ENCODE results near the gene RAB8B.
"Not testable (repeated sequence)": the region's sequence is repeated elsewhere in the genome, so short reads cannot be mapped to it uniquely, and the experiment has no call there.

Gene RAB8B

GRCh38 chr15:63234451-63234870 lies 45.1 kb downstream of the RAB8B start:
- no peak overlapping the region for H3K4me3 ChIP-seq (ENCODE audit: low read depth, low read length)
- no peak for TF ChIP-seq CTCF (IDR thresholded peaks at IDR 0.05; ENCODE audit: borderline replicate concordance, insufficient read depth, low read depth, low read length)

GRCh38 chr15:63236272-63236671 lies 46.9 kb downstream of the RAB8B start:
- TF ChIP-seq CTCF (IDR thresholded peaks at IDR 0.05; ENCODE audit: borderline replicate concordance, insufficient read depth, low read depth, low read length) = no peak
- H3K4me3 ChIP-seq (ENCODE audit: low read depth, low read length) = no peak overlapping the region

GRCh38 chr15:63237086-63237485 lies 47.7 kb downstream of the RAB8B start:
- H3K4me3 ChIP-seq (ENCODE audit: low read depth, low read length) = not testable (repeated sequence)

GRCh38 chr15:63238171-63238570 lies 48.8 kb downstream of the RAB8B start:
- no peak for TF ChIP-seq CTCF (IDR thresholded peaks at IDR 0.05; ENCODE audit: borderline replicate concordance, insufficient read depth, low read depth, low read length)

GRCh38 chr15:63238796-63239195 lies 49.4 kb downstream of the RAB8B start:
- no peak for TF ChIP-seq CTCF (IDR thresholded peaks at IDR 0.05; ENCODE audit: borderline replicate concordance, insufficient read depth, low read depth, low read length)
- no peak overlapping the region for H3K4me3 ChIP-seq (ENCODE audit: low read depth, low read length)

More at GRCh38 chr15:63238171-63238570, 48.8 kb downstream of the RAB8B start:
- no peak overlapping the region for H3K4me3 ChIP-seq (ENCODE audit: low read depth, low read length)

GRCh38 chr15:63240109-63240508 lies 50.7 kb downstream of the RAB8B start:
- TF ChIP-seq CTCF (IDR thresholded peaks at IDR 0.05; ENCODE audit: borderline replicate concordance, insufficient read depth, low read depth, low read length) = no peak
- no peak overlapping the region for H3K4me3 ChIP-seq (ENCODE audit: low read depth, low read length)

- no peak overlapping the region for H3K4me3 ChIP-seq (ENCODE audit: low read depth, low read length)
- no peak for TF ChIP-seq CTCF (IDR thresholded peaks at IDR 0.05; ENCODE audit: borderline replicate concordance, insufficient read depth, low read depth, low read length)
Observed at GRCh38 chr15:63241316-63241715, 51.9 kb downstream of the RAB8B start.

GRCh38 chr15:63243101-63243500 lies 53.7 kb downstream of the RAB8B start:
- no peak for TF ChIP-seq CTCF (IDR thresholded peaks at IDR 0.05; ENCODE audit: borderline replicate concordance, insufficient read depth, low read depth, low read length)
- H3K4me3 ChIP-seq (ENCODE audit: low read depth, low read length) = no peak overlapping the region
